GM23338 (cell line): ENCODE data around the gene CMSS1. TPM values are rescaled to one million over a fixed set of nuclear protein-coding genes. Genes with fewer than 3 reads are reported as not detected.

Experiments
- ATAC-seq: fragments of 200-7000 bp; cut with Tn5 transposase; 3 replicates; pipeline ENCODE4 v1.9.1; 2020
- DNase-seq: peaks from one replicate; pipeline ENCODE4 v3.0.0-alpha.2; 2015; ENCODE audit warnings: low spot score
- H2AFZ ChIP-seq: fragments of 200-600 bp; sonication (generic); 2 replicates; pipeline ENCODE4 v1.8.0; 2016; ENCODE audit warnings: antibody characterized with exemption, mild to moderate bottlenecking, moderate library complexity
- H3F3A ChIP-seq: fragments of 200-600 bp; sonication (generic); replicated peaks from 2 replicates; pipeline ENCODE4 v1.8.0; 2017; ENCODE audit warnings: antibody characterized with exemption, mixed run types, low read depth
- H3K27ac ChIP-seq: fragments of 200-600 bp; sonication (generic); 2 replicates; pipeline ENCODE4 v1.6.1; 2016; ENCODE audit warnings: low read depth
- H3K27me3 ChIP-seq: fragments of 200-600 bp; sonication (generic); 2 replicates; pipeline ENCODE4 v1.8.0; 2016; ENCODE audit warnings: mild to moderate bottlenecking, mixed run types, moderate library complexity; ENCODE audit not compliant: insufficient read depth
- H3K36me3 ChIP-seq: fragments of 200-600 bp; sonication (generic); 2 replicates; pipeline ENCODE4 v1.8.0; 2016; ENCODE audit warnings: mild to moderate bottlenecking; ENCODE audit not compliant: insufficient read depth
- H3K4me1 ChIP-seq: fragments of 200-600 bp; sonication (generic); 2 replicates; pipeline ENCODE4 v1.8.0; 2016; ENCODE audit warnings: mild to moderate bottlenecking, moderate library complexity; ENCODE audit not compliant: insufficient read depth
- H3K4me2 ChIP-seq: fragments of 200-600 bp; sonication (generic); 2 replicates; pipeline ENCODE4 v1.7.1; 2017; ENCODE audit warnings: mixed run types
- H3K4me3 ChIP-seq: fragments of 200-600 bp; sonication (generic); 2 replicates; pipeline ENCODE4 v1.6.1; 2016; ENCODE audit warnings: mixed run types
- H3K79me2 ChIP-seq: fragments of 200-600 bp; sonication (generic); replicated peaks from 2 replicates; pipeline ENCODE4 v1.8.0; 2017; ENCODE audit warnings: mild to moderate bottlenecking; ENCODE audit not compliant: insufficient read depth
- H3K9me2 ChIP-seq: fragments of 200-600 bp; sonication (generic); 2 replicates; pipeline ENCODE4 v1.8.0; 2017; ENCODE audit not compliant: insufficient read depth
- H4K20me1 ChIP-seq: fragments of 200-600 bp; sonication (generic); replicated peaks from 2 replicates; pipeline ENCODE4 v1.8.0; 2017; ENCODE audit warnings: mild to moderate bottlenecking; ENCODE audit not compliant: insufficient read depth
- H3K27ac Mint-ChIP-seq: 2 replicates; pipeline ENCODE4 v1.8.0; 2020; ENCODE audit warnings: inconsistent platforms, mild to moderate bottlenecking, moderate library complexity, mixed read lengths
- H3K27me3 Mint-ChIP-seq: 3 replicates; pipeline ENCODE4 v1.8.0; 2022; ENCODE audit warnings: low read depth, mild to moderate bottlenecking, moderate library complexity, mixed read lengths, inconsistent platforms; ENCODE audit not compliant: insufficient read depth, poor library complexity
- H3K36me3 Mint-ChIP-seq: 3 replicates; pipeline ENCODE4 v1.8.0; 2021; ENCODE audit warnings: low read depth, mild to moderate bottlenecking, inconsistent platforms, moderate library complexity, mixed read lengths
- H3K4me1 Mint-ChIP-seq: 3 replicates; pipeline ENCODE4 v1.8.0; 2020; ENCODE audit warnings: mild to moderate bottlenecking, inconsistent platforms, mixed read lengths
- H3K4me3 Mint-ChIP-seq: 3 replicates; pipeline ENCODE4 v1.8.0; 2021; ENCODE audit warnings: moderate library complexity, mild to moderate bottlenecking, inconsistent platforms, mixed read lengths
- H3K9me3 Mint-ChIP-seq: 3 replicates; pipeline ENCODE4 v1.8.0; 2020; ENCODE audit warnings: moderate library complexity, mild to moderate bottlenecking, inconsistent platforms, mixed read lengths
- CREB1 ChIP-seq: fragments of 250-450 bp; sonication (Bioruptor Pico); IDR thresholded peaks from 2 replicates; pipeline ENCODE4 v1.5.0; 2020; ENCODE audit warnings: low read depth, mild to moderate bottlenecking, moderate library complexity
- EZH2 ChIP-seq: fragments of 200-600 bp; sonication (generic); IDR thresholded peaks from one replicate; pipeline ENCODE4 v1.8.0; 2017; ENCODE audit warnings: antibody characterized with exemption, mild to moderate bottlenecking, low read depth; ENCODE audit not compliant: unreplicated experiment
- EZH2phosphoT487 ChIP-seq: fragments of 200-600 bp; sonication (generic); IDR thresholded peaks from one replicate; pipeline ENCODE4 v1.8.1; 2018; ENCODE audit warnings: antibody characterized with exemption; ENCODE audit not compliant: unreplicated experiment
- JUNB ChIP-seq: IDR thresholded peaks from one replicate; pipeline ENCODE4 v1.6.1; 2016; ENCODE audit warnings: antibody characterized with exemption; ENCODE audit not compliant: unreplicated experiment
- POLR2AphosphoS5 ChIP-seq: IDR thresholded peaks from 2 replicates; pipeline ENCODE4 v1.6.1; 2016; ENCODE audit warnings: antibody characterized with exemption, low read depth
- STAT1 ChIP-seq: IDR thresholded peaks from one replicate; pipeline ENCODE4 v1.6.1; 2016; ENCODE audit warnings: antibody characterized with exemption; ENCODE audit not compliant: unreplicated experiment
- ZNF114 ChIP-seq: fragments of 250-450 bp; sonication (Bioruptor Pico); IDR thresholded peaks from 2 replicates; pipeline ENCODE4 v1.5.0; 2020; ENCODE audit warnings: mild to moderate bottlenecking, moderate library complexity
- ZNF331 ChIP-seq: fragments of 250-450 bp; sonication (Bioruptor Pico); IDR thresholded peaks from 2 replicates; pipeline ENCODE4 v1.5.0; 2020; ENCODE audit warnings: low read depth, mild to moderate bottlenecking, moderate library complexity
- polyA plus RNA-seq: library from polyadenylated mRNA; unstranded; fragments of >200 nt; fragmentation: Nextera tagmentation; extraction: Ambion mirVana; gene quantifications from 2 replicates; pipeline ENCODE4 v1.2.1, GENCODE V29; 2016
- total RNA-seq: library from RNA; depleted of rRNA; stranded (reverse); fragments of >200 nt; shearing (Covaris generic); gene quantifications from 2 replicates; pipeline ENCODE4 v1.2.3, GENCODE V29; 2014
- TF ChIP-seq, protein P1 (sequence below): IDR thresholded peaks from 2 replicates; pipeline ENCODE4 v1.6.1; 2016; ENCODE audit warnings: antibody characterized with exemption
- TF ChIP-seq, protein P2 (sequence below), 2 experiments: fragments of 200-600 bp in 1 of 2; sonication (generic) in 1 of 2; conservative IDR thresholded peaks; 2 replicates each; pipeline versions ENCODE4 v1.5.1 to v1.6.1; 2016 to 2017; ENCODE audit warnings: antibody characterized with exemption in 2 of 2, low read depth in 2 of 2, mild to moderate bottlenecking in 2 of 2, moderate library complexity in 1 of 2

CMSS1 gene
- total and polyA plus RNA-seq, 2 experiments from 2014 or later, result 39.4 to 187 TPM

DNA sequence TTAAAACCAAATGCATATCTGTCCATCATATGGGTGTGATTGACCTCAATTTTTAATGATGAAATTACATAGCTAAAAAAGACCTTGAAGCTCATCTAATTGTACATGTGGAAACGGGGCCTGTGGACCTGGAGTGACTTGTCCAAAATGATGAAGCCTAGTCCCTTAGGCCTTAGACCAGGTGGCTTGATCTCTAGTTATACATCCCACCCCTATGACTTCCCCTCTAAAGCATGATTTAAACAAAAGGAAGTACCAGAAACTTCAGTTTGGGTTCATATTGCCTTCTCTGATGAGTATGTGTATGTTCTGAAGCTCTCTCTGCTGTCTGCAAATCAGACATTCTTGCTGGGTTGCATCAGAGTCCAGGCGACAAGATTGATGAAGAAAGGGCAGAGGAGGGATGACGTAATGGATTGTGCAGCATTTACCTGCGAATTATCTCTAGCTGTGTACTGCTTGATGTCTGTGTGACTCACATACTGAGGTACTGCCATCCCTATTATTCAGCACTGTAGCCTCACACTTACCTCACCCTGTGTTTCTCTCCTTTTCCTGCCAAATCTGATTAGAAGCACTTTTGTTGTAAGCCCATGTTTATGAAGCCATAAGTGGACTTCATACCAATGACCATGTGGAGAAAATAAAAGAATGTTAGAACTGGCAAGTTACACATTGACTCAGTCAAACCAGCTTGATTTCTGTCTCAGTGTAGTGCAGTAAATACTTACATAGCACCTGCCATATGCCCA lies 185.1 kb downstream of the CMSS1 start (continued):
- TF ChIP-seq, protein P1, sequence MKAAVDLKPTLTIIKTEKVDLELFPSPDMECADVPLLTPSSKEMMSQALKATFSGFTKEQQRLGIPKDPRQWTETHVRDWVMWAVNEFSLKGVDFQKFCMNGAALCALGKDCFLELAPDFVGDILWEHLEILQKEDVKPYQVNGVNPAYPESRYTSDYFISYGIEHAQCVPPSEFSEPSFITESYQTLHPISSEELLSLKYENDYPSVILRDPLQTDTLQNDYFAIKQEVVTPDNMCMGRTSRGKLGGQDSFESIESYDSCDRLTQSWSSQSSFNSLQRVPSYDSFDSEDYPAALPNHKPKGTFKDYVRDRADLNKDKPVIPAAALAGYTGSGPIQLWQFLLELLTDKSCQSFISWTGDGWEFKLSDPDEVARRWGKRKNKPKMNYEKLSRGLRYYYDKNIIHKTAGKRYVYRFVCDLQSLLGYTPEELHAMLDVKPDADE, result no peak
- no peak for TF ChIP-seq STAT1

DNA sequence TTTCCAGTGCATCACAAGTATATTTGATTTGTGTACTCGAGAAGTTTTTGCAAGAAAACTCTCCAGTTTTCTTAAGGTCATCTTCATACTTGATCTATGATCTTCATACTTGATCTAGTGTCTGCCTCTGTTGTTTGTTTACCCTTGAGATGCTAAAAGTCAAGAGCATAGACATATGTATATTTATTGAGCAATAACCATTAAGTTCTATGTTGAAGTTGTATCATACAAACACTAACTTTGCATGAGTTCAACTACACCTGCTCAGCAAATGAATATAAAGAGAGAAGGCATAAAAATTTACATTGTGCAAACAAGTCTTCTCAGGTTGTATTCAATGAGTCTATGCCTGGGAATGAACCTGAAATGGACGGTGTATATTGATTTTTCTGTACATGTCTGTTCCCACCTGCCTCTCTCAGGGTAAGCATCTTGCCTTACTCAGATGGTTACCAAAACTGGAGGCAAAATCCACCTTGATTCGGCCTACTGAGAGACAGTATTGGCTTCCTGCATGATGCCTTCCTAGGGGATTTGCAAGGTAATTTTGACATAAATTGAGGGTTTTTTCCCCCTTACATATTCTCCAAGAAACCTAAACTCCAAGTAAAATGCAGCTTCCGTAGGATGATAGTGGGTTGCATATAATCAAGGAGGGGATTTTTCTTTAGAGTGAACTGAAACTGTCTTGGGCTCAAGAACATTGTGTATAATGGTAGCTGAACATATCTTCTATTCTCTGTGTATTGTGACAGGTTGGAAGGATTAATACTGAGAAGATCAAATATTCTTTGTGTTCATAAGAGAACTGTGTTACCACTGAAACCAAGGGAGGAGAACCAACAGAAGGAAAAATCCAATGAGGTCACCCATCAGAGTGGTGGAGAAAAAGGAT lies 186.2 kb downstream of the CMSS1 start:
- Histone ChIP-seq H3K36me3 (no peaks in the 10 kb centered on the region), H3K27ac (no peak overlapping the region), H2AFZ (no peak overlapping the region), H4K20me1 (no peaks in the 10 kb centered on the region), H3K79me2 (peaks cover 5% of the 10 kb centered on the region), H3K4me1 (peaks cover 27% of the 10 kb centered on the region), H3K27me3 (no peaks in the 10 kb centered on the region), H3K4me3 (no peak overlapping the region), H3K9me2 (no peaks in the 10 kb centered on the region), H3K4me2 (no peak overlapping the region), H3F3A (no peaks in the 10 kb centered on the region)
- no peak for DNase-seq
- Mint-ChIP-seq H3K4me3 (no peak overlapping the region), H3K9me3 (no peaks in the 10 kb centered on the region), H3K27ac (no peak overlapping the region), H3K36me3 (no peaks in the 10 kb centered on the region), H3K4me1 (peaks cover 35% of the 10 kb centered on the region), H3K27me3 (no peaks in the 10 kb centered on the region)
- ATAC-seq, result no peak
- no peak for TF ChIP-seq EZH2phosphoT487
- no peak for TF ChIP-seq ZNF114 (CRISPR knock-in tag)
- no peak for TF ChIP-seq ZNF331 (CRISPR knock-in tag)
- TF ChIP-seq, protein P2, sequence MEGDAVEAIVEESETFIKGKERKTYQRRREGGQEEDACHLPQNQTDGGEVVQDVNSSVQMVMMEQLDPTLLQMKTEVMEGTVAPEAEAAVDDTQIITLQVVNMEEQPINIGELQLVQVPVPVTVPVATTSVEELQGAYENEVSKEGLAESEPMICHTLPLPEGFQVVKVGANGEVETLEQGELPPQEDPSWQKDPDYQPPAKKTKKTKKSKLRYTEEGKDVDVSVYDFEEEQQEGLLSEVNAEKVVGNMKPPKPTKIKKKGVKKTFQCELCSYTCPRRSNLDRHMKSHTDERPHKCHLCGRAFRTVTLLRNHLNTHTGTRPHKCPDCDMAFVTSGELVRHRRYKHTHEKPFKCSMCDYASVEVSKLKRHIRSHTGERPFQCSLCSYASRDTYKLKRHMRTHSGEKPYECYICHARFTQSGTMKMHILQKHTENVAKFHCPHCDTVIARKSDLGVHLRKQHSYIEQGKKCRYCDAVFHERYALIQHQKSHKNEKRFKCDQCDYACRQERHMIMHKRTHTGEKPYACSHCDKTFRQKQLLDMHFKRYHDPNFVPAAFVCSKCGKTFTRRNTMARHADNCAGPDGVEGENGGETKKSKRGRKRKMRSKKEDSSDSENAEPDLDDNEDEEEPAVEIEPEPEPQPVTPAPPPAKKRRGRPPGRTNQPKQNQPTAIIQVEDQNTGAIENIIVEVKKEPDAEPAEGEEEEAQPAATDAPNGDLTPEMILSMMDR (conservative IDR thresholded peaks at IDR 0.05; ENCODE audit: low read depth in 2 of 2), result no peak
- TF ChIP-seq POLR2AphosphoS5, result no peak
- no peak for TF ChIP-seq JUNB
- no peak for TF ChIP-seq EZH2
- no peak for TF ChIP-seq CREB1 (CRISPR knock-in tag)
